GM13976 (cell line): ENCODE measurements around the gene PIGR.

Source experiments
- DNase-seq: peaks from one replicate; pipeline ENCODE4 v3.0.0; 2012; ENCODE audit warnings: low spot score
- in situ Hi-C: fragments of 300-500 bp; cut with MboI; formaldehyde crosslinking; loops from one replicate; pipeline ENCODE4 v1.12.0; 2022; ENCODE audit warnings: low sequenced_read_pairs, mixed read lengths, inconsistent platforms; ENCODE audit not compliant: unreplicated experiment
- TF ChIP-seq, protein P1 (sequence below): IDR thresholded peaks from 2 replicates; pipeline ENCODE4 v1.5.1; 2012; ENCODE audit warnings: borderline replicate concordance, mild to moderate bottlenecking; ENCODE audit not compliant: insufficient read depth; ENCODE audit errors: extremely low read depth, missing control alignments, control extremely low read depth

The PIGR gene

DNA sequence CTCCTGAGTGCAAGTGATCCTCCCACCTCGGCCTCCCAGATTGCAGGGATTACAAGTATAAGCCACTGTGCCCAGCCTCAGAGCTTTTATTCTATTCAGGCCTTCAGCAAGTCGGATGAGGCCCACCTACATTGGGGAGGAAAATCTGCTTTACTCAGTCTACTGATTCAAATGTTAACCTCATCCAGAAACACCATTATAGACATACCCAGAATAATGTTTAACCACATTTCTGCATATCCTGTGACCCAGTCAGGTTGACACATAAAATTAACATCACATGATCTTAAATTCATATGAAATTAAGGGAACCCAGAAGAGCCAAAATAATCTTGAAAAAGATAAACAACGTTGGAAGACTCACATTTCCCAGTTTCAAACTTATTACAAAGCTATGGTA lies 66.0 kb downstream of the PIGR start:
- TF ChIP-seq, protein P1, sequence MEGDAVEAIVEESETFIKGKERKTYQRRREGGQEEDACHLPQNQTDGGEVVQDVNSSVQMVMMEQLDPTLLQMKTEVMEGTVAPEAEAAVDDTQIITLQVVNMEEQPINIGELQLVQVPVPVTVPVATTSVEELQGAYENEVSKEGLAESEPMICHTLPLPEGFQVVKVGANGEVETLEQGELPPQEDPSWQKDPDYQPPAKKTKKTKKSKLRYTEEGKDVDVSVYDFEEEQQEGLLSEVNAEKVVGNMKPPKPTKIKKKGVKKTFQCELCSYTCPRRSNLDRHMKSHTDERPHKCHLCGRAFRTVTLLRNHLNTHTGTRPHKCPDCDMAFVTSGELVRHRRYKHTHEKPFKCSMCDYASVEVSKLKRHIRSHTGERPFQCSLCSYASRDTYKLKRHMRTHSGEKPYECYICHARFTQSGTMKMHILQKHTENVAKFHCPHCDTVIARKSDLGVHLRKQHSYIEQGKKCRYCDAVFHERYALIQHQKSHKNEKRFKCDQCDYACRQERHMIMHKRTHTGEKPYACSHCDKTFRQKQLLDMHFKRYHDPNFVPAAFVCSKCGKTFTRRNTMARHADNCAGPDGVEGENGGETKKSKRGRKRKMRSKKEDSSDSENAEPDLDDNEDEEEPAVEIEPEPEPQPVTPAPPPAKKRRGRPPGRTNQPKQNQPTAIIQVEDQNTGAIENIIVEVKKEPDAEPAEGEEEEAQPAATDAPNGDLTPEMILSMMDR, result no peak
- no peak for DNase-seq
- in situ Hi-C loops, result no loop called here
